ENCODE results near the gene MTUS2.

DNA sequence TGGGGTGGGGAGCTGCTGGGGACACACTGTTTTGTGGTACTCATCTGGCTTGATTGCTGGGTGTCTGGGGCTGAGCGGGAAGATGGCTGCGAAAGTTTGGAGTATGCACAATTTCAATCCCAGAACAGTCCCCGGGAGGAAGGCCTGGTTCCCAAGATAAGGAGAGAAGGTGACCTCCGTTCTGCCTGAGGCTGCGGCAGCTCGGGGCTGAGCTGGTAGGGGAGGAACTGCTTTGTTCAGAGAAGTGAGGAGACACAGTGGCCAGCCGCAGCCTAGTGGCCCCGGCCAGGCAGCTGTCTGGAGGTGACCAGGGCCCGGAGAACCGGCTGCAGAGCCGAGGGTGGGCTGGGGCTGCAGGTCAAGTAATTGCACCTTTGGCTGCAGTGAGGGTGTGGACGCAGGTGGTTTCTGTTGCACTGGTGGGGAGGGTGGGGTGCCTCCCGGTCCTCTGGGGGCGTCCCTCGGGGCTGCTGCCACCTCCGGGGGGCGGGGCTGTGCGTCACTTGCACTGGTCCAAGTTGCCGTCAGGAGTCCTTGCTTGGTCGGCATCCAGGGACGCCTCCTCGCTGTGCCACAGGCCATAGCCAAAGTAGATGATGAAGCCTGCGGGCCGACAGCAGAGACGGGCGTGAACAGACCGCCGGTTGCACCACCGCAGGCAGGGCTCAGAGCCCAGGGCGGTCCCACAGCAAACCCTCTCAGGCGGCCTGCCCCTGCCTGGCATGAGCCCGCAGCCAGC, 694.0 kb downstream of the MTUS2 start:
- TF ChIP-seq POLR2AphosphoS5 (IDR thresholded peaks at IDR 0.05): no peak
- no peak for TF ChIP-seq CTCF (IDR thresholded peaks at IDR 0.05)
- TF ChIP-seq POLR2A (IDR thresholded peaks at IDR 0.05): no peak
- TF ChIP-seq EP300 (IDR thresholded peaks at IDR 0.05): no peak
